OCI-M2 (cell line): ENCODE results near the gene C16orf78.

Experiments
- DNase-seq: peaks from one replicate; lab custom pipeline; 2025; ENCODE audit not compliant: unreplicated experiment; lab: John Stamatoyannopoulos, UW

The C16orf78 gene, protein sequence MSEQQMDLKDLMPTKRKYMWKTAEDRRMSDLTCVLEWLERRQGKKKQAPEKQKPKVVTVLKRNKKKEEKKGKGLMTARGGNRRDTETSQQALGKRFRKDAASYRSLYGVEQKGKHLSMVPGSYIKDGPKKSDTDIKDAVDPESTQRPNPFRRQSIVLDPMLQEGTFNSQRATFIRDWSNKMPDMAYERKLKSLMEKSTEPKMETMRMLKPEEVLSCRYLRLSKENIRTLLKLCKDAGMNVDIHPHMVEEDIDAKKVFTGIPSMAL

DNA sequence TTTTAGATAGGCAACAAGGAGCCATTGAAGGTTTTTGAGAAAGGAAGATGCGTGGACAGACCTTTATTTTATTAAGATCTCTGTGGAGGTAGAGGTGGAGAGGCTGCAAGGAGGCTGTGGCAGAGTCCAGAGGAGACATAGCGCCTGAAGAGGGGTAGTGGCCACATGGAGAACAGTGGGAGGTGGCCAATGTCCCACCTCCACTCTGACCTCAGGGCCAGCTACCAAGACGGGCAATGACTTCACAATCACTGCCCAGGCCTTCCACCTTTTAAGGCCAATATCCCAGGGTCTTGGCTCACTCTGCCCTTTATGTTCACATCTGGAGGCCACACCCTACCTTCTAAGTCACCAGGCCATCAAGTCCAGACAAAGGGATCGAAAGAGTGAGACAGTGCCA lies at the start of gene C16orf78:
C16orf78 (plus strand) TSS at position 301 of the 400 bp plus-strand sequence. CDS start 136 bp downstream, outside the sequence.
- DNase-seq = no peak

DNA sequence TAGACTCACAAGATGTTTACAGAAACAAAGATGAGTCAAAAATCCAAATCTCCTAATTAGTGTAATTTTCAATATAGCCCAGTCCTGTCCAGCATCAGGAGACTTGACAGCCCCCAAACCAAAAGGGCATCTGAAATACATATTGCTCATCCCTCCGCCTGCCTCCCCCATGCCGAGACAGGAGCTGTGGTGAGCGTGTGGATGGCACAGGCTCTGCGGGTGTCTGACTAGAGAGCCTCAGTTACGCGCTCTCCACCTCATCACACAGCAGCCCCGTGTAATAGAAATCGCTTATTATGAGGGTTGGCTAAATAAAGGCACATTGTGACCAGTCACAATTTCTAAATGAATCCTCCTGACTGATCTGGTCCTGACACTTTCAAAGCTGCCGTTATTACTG lies 48.9 kb upstream of the C16orf78 start:
- DNase-seq = no peak

DNA sequence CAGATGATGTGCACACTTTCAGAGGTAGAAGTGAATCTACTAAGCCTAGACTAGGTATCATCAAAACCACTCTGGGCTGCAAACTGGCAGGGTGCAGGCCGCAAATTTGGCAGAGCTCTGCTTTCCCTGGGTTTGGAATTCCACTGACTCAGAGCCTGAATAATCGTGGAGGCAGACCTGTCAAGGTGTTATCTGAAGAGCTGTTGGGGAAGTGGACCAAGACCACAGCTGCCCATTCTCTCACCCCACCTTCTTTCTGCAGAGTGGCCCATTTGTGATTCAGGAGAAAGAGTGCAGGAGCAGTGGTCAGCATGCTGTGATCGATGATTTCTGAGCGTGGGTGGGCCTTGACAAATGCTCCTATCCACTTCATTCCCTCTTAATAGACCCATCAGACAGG lies 46.1 kb upstream of the C16orf78 start:
- DNase-seq = no peak

DNA sequence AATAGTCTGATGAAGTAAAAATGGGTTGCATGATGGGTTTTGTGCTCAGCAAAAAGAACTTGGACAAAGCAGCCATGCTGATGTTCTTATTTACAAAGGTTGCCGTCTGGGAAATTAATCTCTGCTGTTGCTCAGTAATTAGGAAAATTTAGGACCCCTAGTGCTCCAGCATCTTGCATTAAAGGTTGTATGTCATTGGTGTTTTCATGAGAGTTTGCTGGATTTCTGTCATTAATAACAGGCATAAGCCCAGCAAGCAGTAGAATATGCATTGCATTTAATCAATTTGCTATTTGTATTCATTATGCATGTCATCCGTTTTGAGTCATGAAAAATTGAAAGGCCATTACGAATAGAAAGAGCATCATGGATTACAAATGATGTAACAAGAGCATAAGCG lies 45.3 kb upstream of the C16orf78 start:
- DNase-seq = no peak

DNA sequence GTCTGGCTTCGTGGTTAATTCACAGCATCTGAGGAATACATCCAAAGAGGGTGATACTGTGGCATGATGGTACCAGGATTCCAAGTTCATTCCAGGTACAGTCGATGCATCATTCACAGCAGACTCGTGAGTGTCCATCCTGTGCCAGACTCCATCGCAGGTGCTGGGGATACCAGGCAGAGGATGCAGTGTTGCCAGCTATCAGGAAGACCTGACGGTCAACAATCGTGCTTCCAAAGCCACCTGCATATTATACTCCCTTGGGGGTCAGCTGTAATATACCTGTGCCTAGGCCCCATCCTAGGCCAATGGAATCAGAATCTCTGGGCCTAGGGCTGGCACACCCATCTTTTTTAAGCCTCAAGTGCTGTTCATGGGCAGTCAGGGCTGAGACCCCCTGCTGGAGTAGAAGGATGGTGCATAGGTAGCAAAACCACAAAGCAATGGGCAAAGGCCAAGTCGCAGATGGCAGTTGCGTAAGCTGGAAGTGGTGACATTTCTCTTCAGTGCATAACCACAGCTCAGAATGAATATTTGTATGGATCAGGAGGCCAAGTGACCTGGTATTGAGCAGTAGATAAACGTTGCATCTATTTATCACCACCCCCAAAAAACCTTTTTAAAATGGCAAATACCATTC lies 42.9 kb upstream of the C16orf78 start:
- no peak for DNase-seq

DNA sequence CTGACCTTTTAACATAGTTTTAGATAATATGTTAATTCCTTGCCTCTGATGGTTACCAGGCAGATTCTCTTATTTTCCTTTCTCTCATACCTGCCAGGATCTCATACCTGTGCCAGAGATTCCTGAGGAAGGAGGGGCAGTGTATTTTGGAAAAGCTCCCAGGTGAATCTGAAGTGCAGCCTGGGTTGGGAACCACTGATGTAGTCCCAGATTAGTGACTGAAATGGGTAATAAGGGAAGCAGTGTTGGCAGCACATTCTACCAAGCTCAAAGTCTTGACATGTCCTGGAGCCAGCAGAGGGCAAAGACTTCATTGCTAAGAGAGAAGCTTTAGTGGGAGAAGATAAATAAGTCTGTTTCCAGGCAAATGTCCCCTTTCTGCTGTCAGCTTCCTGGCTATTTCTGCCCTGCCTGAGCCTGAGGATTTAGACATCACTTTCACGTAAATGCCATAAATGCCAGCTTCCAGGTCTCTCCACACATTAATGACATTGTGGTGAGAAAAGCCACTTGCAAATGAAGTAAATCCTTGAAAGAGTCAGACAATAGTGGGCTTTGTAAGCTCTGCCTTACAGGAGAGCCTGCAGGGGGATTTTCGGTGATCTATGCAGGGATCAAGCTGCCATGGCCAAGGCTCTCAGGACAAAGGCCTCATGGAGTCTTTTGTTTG lies 40.9 kb upstream of the C16orf78 start:
- no peak for DNase-seq

DNA sequence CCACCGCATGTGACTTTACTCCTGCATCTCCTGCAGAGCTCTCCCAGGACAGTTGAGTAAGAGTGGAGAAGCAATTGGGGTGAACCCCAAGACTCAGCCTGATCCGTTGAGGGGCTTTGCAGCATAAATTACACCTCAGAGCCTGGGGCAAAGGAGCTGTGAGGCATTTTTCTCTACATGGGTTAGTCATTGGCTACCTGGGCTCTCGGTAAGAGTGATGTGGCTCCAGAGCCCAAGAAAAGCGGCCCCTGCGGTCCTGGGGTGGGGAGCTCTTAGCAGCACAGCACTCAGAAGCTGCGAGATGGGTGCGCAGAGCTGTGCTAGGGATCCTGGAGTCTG lies 40.4 kb upstream of the C16orf78 start:
- no peak for DNase-seq

DNA sequence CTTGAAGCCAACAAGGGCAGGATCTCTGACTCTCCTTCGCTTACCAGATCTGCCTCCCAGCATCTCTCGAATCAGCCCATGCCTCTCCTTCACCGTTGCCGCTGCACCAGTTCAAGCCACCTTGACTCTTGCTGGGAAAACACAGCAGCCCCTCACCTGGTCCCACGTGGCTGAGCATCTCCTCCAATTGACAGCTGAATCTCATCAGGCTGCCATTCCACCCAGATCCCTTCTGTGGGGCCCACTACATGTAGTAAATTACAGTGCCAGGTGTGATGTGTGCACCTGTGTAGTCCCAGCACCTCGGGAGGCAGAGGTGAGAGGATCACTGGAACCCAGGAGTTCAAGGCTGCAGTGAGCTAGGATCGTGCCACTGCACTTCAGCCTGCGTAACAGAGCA lies 37.8 kb upstream of the C16orf78 start:
- no peak for DNase-seq

DNA sequence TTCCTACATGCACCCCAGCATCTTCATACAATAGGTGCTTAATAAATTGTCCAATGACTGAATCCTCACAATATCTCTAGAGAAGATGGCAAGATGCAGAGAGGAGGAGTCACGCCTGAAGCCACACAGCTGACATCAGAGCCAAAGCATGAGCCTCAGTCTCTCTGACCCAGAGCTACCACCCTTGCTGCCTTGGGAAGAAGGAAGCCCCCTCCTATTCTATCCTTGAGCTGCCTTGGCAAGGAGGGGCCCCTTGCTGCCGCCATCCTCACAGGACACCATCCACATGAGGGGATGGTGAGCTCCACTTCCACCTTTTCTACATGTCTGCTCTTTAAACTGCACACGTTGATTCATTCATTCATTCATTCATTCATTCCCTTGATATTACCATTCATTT lies 37.0 kb upstream of the C16orf78 start:
- no peak for DNase-seq

DNA sequence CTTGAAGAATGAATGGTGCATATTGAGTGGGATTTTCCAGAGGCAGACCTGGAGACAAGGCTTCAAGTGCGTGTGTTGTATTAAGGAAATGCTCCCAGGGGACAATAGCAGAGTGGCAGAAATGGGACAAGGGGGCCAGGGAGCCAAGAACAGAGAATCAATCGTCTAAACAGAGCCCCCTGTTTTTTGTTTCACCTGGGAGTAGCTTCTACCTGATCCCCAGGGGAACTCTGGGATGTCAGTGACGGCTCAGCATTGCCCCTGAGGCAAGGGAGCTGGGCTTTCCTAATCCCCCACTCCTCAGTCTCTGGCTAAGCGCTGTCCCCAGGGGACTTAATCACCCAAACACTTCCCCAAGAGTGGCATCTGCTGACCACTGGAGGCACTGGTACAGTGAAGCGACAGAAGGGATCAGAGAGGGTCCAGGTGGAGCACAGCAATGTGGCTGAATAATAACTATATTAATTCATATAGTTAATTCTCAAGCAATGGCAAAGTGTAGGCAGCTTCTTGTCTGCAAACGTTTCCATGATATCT lies 35.7 kb upstream of the C16orf78 start:
- DNase-seq = no peak

DNA sequence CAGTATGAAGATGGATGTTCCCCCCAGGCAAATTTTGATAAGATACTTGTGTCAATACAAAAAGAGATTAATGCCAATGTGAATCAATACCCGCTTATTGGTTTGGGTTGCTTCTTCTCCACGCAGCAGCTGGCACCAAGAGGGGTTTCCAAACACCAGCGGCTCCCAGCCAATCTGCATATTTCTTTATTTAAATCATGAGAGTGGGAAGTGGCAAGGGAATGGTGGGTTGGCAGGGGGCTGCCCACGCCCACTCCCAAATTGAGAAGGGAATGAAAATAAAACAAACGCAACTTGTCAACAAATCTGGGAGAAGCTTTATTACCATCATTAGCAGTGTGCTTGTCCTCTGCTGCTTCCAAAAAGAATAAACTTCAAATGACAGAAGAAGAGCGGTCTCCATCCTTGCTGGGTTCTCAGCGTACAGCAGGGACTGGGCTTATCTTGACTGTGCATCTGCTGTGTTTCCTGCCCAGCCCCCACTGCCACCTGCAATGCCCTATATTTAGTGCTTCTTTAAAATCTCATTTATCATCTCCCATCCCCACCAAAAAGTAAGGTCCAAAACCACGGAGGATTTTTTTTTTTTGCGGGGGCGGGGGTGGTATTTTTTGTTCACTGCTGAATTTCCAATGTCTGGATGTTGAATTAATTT lies 34.9 kb upstream of the C16orf78 start:
- no peak for DNase-seq

DNA sequence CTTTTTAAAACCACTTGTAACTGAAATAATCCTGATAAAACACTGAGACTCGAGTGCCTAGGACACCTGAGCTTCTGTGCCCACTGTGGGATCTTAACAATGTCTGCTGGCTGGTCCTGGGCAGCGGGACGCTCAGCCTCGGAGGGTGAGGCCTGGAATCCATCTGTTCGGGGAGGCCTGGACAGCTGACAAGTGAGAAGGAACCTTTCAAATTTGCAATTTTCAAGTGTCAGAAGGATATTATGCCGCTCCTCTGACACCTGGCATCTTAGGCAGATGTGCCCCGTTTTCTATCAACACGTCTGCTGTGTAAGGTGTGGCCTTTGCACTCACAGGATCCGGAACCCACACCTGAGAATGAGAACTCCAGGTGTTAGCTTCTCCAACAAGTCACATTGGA lies 33.1 kb upstream of the C16orf78 start:
- DNase-seq = no peak

DNA sequence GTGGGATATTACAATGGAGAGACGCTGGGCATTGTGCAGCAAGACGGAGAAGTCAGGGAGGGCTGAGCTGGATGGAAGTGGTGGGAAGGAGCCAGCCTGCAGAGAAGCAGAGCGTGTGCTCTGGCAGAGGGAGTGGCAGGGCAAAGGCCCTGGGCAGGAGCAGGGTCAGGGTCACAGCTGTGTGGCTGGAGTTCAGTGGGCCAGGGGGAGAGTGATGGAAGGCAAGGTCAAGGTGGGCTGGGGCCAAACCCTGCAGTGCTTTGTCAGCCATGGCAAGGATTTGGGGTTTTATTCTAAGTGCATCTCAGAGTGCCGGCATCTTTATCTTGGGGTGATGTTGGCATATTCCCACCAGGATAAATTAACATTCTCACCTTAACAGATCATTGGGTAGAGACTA lies 31.9 kb upstream of the C16orf78 start:
- no peak for DNase-seq

DNA sequence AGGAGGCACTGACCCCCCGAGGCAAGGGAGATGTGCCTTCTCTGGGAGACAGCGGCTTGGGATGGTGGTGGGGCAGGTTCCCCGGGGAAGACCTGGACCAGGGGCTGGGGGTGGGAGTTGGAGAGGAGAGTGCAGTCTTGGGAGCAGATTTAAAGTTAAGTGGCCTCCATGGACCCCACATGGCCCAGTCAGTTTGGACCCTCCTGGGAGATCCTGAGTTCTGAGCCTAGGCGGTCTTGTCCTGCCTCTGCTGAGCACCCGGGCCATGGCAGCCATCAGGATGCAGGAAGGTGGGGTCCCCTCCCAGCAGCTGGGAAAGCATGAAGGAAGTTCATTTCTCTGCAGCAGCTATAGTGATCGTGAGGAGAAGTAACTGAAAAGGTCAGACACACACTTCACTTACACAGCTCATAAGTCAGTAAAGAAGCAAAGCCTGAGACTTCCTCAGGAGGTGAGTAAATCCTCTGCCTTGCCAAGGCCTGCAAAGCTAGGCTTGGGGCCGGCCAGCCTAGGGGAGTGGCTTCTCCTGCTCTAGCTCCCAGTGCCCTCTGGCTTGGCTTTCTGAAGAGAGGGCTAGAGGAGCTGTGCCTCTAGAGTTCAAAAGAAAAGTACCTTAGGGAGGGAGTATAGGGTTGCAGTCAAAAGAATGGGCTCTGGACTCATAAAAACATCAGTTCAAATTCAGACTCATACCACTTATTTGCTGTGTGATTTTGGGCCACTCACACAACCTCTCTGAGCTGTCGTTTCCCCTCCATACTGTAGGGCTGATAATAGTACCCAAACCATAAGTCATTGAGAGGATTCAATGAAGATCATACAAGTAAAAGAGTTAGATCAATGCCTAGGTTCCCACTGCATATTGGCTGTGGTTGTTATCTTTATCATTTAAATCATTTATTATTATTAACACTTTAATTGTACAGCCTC lies 31.0 kb upstream of the C16orf78 start:
- no peak for DNase-seq

DNA sequence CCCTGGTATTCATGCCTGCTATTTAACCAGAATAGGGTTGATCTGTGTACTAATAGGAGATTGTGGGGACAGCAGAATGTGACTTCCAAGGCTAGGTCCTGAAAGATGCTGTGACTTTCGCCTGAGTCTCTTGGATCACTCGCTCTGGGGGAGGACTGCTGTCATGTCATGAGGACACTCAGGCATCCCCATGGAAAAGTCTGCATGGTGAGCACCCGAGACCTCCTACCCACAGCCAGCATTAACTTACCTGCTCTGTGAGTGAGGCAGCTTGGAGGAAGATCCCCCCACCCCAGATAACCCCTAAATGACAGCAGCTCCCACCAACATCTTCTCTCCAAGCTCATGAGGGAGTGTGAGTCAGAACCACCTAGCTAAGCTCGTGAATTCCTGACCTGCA lies 30.3 kb upstream of the C16orf78 start:
- no peak for DNase-seq

DNA sequence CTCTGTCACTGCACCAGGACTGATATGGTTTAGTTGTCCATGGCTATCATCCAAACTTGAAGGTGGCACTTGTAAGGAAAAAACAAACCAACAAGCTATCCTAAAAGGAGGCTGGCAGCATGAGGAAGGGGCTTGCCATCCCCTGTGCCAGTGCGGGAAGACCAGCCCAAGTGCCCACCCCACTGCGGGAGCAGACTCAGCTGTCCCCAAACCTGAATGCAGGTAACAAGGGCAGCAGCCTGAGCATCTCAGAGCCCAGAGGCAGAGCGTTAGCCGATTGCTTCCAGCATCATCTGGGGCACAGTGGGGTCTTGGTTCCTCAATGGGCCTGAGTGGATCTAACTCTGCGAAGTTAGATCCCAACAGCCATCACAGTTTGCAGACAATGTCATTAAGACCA lies 29.2 kb upstream of the C16orf78 start:
- DNase-seq = no peak

DNA sequence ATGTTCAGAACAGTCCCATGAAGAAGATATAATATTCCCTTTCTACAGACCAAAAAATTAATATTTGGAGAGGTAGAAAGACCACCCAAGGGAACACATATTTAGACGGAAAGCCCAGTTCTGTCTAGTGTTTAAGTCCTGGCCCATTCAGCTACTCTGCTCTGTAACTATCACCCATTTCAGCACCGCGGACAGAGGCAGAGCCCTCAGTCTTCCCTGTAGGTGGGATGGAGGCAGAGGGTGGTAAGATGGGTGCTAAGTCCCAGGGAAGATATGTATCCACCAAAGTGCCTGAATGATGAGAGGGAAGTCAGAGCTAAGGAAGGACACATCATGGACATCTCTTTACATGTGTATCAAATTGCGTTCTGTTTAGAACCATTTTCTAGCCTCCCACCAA lies 27.8 kb upstream of the C16orf78 start:
- no peak for DNase-seq

DNA sequence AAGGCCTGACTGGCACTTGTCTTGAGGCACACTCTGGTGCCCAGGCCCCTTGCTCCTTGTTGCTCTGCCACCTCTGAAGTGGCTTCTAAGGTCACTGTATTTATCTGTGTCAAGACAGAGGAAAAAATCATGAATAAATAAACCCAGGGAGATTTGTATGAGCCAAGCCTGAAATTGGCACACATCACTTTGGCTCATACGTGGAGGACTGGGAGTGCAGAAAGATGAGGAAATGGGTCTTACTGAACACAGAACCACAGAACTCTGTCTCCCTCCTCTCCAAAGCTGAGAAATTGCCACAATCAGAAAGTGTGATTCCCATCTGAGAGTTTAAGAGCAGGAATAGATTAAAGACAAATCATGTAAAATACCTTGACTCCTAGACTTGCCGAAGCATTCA lies 27.1 kb upstream of the C16orf78 start:
- DNase-seq = no peak

DNA sequence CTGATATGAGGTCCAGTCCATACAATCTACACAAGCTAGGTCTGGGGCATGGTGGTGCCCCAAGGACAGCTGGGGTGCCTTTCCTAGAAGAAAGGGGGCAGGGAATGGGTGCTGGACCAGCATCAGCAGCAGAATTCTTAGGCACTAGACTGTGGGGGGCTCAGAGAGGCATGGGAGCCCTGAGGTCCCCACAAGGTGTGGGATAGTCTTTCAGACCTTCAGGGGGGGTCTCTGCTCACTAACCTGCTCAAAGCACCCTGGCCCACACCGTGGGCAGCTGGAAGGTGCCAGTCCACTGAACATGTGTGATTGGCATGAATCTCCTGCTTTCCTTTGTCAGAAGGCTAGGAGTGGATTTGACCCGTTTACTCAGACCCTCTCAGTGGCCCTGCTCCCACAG lies 26.1 kb upstream of the C16orf78 start:
- DNase-seq = no peak

DNA sequence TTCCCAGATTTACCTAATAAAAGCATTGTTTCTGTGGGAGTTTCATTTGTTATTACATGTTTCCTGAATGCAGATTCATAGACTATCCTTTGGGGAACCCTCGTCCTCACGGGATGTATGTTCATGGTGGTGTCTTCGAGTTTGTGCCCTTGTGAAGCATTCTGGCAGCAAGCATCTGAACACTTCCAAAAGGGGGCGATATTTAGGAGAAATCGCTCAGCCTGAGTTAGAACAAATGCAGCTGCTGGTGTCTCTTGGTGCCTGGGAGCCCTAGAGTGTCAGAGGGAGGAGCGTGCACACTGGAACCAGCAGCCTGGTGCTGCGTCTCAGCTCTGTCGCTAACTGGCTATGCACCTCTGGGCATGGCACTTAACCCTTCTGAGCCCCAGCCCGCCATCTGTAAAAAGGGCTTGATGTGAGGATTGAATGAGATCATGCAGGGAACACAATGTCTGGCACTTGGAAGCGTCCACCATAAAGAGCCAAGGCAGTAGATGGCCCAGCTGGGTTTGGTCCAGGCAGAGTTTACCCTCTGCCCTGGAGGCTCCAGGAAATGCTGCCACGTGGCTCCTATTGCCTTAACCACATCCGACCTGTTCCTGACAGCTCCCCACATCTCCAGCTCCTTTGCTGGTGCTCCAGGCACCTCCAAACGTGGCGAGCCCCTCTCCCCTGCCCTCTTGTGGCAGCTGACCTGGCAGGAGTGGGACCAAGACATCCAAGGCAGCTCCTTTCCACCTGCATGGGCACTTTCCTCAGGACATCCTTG lies 25.0 kb upstream of the C16orf78 start:
- DNase-seq = no peak
